GM19035 (cell line): Measurements from ENCODE around the gene MOB3C.

ENCODE experiments used
- ATAC-seq: cut with Tn5 transposase; IDR thresholded peaks from one replicate; pipeline ENCODE4 v1.9.1; 2021; ENCODE audit not compliant: unreplicated experiment

MOB3C gene

DNA sequence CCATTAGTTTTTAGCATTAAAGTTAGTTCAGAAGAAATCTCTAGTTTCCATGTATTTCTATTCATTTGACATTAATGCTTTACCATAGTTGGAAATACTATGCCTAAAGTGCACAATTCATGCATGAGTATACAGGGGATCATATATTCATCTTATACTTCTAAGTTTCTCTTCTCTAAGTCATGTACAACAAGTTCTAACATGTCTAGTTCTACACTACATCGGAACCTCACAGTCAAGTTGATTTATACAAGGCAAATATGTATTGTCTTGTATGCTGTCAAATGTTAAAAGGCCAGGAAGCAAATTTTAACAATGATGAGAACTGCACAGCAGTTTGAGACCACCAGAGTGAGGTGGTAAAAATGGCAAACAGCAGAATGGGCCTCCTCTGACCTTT lies 22.9 kb upstream of the MOB3C start:
- ATAC-seq: no peak

DNA sequence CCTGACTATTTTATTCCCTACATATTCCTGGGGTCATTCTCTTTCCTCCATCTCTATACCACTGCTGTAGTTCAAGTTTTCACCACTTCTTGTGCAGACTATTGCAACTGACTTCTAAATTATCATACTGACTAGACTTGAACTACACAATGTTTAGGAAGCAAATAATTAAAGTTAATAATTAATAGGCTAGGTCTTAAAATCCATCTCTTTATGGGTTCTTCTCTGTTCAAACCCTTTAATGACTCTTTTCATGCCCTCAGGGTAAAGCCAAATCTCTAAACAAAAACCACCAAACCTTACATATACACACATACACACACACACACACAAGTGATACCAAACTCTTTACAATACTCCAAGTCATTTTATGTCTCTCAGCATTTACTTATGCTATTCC lies 22.3 kb upstream of the MOB3C start:
- ATAC-seq: no peak

DNA sequence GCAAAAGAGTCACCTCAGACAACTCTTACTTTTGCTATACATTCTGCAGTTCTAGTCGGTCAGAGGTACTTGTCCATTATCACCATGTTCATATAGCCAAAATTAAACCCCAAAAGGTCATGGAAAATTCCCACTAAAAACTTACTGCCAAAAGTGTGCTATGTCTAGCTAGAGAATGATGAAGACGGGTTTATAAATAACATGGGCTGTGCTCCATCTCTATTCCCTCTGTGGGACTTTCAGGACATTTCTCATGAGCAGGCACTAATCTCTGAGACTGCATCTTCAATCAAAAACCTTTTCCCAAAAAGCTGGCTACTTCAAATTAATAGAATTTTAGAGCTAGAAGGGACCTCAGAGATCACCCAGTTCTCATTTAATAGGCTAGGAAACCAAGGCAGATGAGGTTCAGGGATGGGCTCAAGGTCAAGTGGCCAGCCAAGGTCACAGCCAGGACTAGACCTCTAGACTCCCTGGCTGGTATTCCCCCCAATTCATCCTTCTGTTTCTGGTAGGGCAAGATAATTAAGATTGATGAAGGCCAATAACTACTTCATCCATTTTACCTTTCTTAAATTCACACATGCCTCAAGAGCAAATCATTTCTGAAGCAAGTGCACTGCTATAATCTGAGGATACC lies 21.0 kb upstream of the MOB3C start:
- no peak for ATAC-seq

DNA sequence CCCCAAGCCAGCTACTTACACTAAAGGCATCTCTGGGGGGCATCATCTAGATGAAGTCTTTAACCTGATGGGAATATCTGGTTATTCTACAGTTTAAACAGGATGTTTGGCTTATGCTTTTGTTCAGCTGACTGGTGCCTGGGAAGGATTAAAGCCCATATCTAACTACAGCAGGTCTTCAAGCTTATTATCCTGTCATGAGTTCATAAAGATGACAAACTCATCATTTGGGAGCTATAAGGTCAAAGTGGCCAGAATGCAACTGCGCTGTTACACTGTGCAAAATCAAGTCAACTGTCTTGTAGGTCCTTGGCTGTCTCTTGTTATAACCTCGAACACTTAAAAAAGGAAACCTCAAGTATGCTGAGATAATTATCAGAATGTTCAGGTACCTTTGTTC lies 18.6 kb upstream of the MOB3C start:
- ATAC-seq: no peak

DNA sequence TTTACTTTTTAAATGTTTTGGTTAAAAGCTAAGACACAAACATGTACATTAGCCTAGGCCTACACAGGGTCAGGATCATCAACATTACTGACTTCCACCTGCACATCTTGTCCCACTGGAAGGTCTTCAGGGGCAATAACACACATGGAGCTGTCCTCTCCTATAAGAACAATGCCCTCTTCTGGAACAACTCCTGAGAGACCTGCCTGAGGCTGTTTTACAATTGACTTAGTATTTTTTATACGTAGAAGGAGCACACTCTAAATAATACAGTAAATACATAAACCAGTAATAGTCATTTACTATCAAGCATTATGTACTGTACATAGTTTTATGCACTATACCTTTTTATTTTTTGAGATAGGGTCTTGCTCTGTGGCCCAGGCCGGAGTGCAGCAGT lies 14.1 kb upstream of the MOB3C start:
- no peak for ATAC-seq

DNA sequence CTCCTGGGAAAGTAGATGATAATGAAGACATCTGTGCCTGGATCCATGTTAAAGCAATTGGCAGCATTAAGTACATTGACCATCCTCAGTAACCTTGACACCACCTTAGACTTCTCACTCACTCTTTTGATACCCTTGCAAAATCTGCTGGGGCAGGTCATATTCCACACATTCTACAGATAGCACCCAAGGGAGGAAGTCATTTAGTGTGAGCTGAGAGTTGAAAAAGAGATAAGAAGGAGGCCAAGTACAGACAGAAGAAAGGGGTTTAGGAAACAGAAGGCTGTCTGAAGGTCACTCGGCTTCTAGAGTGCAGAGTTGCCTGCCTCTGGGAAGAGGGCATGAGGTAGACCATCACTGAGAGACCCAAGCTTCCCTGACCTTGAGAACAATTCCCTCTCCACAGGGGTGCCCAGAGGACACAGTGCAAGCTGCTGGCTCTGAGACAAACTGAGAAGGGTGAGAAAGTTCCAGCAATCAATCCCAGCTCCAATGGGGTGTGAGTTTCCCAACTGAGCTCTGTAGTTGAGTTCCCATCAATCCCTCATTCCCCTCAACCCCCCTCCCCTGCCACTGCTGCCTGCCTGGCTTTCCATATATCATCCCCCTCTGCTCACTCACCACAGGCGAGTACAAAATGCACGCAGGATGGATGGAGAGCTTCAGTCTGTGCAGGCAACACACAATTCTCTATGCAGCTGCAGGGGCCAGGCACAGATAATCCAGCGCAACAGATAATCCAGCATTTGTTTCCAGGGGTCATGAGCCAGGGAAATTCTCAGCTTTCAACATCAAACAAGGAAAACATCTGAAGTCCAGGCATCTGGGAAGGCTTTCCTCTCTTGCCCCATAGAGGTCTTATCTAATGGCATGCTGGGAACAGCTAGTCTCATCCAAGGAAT lies 7.4 kb upstream of the MOB3C start:
- no peak for ATAC-seq

GRCh38 chr1:46622344-46622743 lies 5.7 kb upstream of the MOB3C start:
- no peak for ATAC-seq

GRCh38 chr1:46621930-46622329 lies 5.3 kb upstream of the MOB3C start:
- ATAC-seq: no peak

DNA sequence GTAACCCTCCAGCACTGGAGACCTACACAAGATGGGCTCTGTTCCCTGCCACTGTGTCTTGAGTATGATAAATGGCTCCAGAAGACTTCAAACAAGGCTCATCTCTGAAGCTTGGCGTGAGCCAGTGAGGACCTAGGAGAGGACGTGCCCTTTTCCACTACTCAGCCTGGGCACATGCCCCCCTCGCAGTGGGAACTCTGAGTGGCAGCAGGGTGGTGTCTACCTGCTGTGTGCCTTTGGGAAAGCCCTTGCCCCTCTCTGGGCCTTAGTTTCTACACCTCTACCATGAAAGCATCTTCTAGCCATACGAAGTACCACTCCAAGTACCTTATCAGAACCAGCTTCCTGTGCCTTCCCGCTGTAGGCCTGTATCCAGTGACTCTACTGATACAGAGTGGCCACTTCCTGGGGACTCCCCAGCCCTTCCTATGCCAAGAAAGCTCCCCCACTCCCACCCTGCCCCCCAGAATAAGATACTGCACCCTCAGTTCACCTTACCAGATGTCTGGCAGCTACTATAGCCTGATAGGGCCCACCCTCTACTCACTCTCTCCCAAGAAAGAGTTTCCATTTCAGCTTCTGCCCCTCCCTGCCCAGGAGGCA lies 3.1 kb upstream of the MOB3C start:
- ATAC-seq: no peak

GRCh38 chr1:46618754-46619415 lies 2.3 kb upstream of the MOB3C start:
- no peak for ATAC-seq

- no peak for ATAC-seq
These were observed 1.2 kb upstream of the MOB3C start for GRCh38 chr1:46617833-46618232.

DNA sequence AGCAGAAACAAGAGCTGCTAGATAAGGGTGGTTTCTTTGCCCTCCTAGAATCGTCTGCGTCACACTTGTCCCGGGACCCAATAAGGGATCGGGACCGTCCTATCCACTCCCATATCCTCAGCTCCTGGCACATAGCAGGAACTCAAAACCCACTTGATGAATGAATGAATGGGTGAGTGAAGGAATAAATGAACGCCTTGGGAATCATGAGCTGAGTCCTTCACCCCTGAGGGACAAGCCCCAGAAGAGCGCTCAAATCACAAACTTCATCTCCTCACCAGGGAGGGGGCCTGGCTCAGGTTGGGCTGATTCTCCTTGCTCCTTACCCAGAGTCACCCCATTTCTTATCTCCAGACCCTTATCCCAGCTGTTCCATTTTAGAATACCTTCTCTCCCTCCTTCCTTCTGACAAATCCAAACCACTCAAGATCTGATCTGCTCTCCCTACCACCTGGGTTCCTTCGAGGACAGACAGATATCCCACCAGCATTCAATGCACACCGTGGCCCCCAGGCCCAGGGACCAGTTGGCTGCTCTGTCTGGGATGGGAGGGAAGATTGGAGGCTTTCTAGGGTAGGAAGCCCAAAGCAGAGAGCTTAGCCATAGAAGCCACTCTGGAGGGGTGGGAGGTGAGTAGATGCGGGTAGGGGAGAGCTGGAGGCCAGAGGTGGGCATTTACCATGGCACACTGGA lies 643 bp upstream of the MOB3C start:
- ATAC-seq: no peak

- ATAC-seq: no peak
These were observed 876 bp downstream of the MOB3C start for GRCh38 chr1:46615735-46616134.

DNA sequence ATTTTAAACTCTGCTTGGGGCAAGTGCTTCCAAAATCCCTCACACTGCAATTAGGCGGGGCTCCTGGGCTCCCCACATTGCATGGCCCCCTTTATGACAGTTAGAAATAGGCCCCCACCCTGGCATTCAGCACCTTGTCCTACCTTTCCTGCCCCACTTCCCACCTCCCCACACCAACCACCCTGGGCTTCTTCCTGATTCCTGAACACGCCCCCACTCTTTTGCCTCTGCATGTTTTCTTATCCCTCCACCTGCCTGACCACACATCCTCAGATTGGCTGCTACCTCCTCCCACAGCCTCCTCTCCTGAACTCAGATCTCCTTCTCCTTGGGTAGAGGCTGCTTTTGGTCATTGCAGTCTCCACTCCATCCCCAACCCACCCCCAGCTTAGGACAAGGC lies 1.5 kb downstream of the MOB3C start:
- no peak for ATAC-seq

DNA sequence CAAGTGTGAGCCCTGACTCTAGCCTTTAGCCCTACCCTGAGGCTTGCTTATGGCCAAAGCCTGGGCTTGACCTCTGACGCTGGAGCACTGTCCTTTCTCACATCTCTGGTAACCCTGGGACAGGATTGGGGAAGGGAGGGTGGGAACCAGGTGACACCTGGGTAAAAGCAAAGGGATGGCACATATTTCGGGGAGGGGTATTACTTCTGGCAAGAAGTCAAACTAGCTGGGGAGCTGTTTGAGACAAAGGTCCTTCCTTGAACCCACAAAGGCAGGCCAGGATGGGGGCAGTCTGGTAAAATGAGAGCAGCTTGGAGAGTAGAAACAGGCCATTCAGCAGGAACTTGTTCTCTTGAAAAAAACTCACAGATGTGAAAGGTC lies 2.0 kb downstream of the MOB3C start:
- no peak for ATAC-seq

DNA sequence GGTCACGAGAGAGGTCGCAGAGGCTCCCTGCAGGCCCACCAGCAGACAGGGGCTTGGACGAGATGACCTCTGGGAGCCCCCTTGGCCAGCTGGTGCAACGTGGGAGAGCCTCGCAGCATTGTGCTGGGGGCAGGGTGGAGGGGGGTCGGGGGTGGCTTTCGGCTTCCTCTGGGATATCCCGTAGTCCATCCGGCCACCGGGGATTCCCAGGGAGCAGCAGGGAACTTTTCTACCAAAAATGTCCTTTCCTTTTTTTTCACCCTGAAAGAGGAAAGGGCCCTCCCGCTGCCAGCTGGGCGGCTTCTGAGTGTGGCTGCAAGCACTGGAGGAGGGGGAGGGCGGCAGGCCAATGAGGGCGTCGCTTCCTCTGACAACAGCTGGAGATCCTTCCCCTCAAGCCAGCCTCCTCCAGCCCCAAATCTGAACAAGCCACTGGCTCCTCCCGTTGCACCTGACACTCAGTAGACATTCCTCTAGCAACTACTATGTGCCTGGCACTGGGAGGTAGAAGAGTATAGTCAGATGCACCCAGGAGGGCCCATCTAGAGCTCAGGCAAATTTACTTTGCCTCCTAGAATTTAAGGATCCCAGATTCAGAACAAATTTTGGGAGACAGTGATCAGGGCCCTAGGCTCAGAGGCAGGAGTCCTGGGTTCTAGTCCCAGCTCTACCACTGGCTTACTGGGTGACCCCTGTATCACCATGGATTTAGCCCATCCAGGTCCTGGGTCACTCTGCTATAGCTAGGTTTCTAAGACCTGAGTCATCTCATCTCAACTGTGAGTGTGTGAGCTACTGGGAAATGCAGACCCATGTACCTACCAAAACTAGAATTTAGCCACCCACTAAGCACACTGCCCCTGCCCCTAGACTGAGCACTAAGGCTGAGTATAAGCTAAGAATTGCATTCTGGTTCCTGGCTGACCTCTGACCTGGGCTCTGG lies 2.7 kb downstream of the MOB3C start:
- ATAC-seq: no peak

DNA sequence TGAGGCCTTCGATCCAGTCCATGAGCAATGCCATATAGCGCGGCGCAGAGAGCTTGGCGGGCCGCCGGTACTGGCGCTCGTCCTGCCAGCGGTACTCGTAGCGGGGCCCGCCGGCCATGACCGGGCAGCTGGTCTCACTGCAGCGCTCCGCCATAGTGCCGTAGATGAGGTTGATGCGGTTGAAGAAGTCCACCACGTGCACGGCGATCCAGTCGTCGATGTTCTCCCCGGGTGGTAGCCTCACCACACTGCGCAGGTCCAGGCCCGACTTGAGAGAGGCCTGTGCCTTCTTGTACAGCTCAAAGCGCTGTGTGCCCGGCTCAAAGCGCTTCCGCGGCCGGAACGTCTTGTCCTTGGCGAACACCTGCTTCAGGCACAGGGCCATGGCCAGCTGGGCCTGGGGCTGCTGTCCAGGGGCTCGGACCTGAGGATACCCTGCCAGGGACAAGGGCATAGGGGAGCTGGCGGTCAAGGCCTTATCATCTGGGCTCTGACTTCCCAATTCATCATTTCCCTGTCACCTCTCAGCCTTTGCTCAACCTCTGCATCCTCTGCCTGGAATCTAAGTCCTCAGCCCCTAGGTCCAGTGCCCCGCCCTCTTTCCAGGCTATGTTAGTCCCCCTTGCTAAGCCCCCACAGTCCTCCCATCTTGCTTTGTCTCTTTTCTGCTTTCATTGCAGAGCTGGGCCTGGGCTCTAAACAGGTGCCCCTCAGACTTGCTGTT lies 3.5 kb downstream of the MOB3C start:
- ATAC-seq: no peak

GRCh38 chr1:46611691-46612221 lies 4.9 kb downstream of the MOB3C start:
- ATAC-seq: no peak
